HG03565 (cell line): ENCODE data around the gene UBD.

Experiments
- ATAC-seq: cut with Tn5 transposase; IDR thresholded peaks from one replicate; pipeline ENCODE4 v1.9.1; 2021; ENCODE audit warnings: mild to moderate bottlenecking, moderate library complexity; ENCODE audit not compliant: unreplicated experiment

UBD gene

GRCh38 chr6:29561606-29562181 lies 2.2 kb upstream of the UBD start:
- no peak for ATAC-seq

GRCh38 chr6:29561091-29561490 lies 1.6 kb upstream of the UBD start:
- ATAC-seq: no peak

GRCh38 chr6:29558439-29559079 lies 973 bp downstream of the UBD start:
- ATAC-seq: no peak

GRCh38 chr6:29557320-29557719 lies 2.2 kb downstream of the UBD start:
- no peak for ATAC-seq

- no peak for ATAC-seq
These were observed 4.8 kb downstream of the UBD start for GRCh38 chr6:29554764-29555163.

- ATAC-seq: no peak
These were observed 6.1 kb downstream of the UBD start for GRCh38 chr6:29553268-29554057.

- ATAC-seq: peak; percentile 87
These were observed 7.0 kb downstream of the UBD start for GRCh38 chr6:29552512-29553051.

GRCh38 chr6:29547573-29547972 lies 12.0 kb downstream of the UBD start:
- ATAC-seq: no peak

GRCh38 chr6:29537714-29538403 lies 21.7 kb downstream of the UBD start:
- no peak for ATAC-seq

GRCh38 chr6:29532320-29532951 lies 27.1 kb downstream of the UBD start:
- no peak for ATAC-seq

GRCh38 chr6:29531668-29532067 lies 27.9 kb downstream of the UBD start:
- ATAC-seq: no peak

- no peak for ATAC-seq
These were observed 28.7 kb downstream of the UBD start for GRCh38 chr6:29530671-29531310.

- no peak for ATAC-seq
These were observed 29.6 kb downstream of the UBD start for GRCh38 chr6:29529956-29530355.

- no peak for ATAC-seq
These were observed 30.5 kb downstream of the UBD start for GRCh38 chr6:29528988-29529560.

GRCh38 chr6:29528300-29528931 lies 31.1 kb downstream of the UBD start:
- ATAC-seq: no peak

- ATAC-seq: no peak
These were observed 32.0 kb downstream of the UBD start for GRCh38 chr6:29527564-29527963.

GRCh38 chr6:29527126-29527525 lies 32.4 kb downstream of the UBD start:
- ATAC-seq: no peak

GRCh38 chr6:29525311-29525639 lies 34.3 kb downstream of the UBD start:
- no peak for ATAC-seq

- ATAC-seq: no peak
These were observed 34.9 kb downstream of the UBD start for GRCh38 chr6:29524444-29525310.
